ENCODE data around the gene NXPE3. TPM values are rescaled to one million over a fixed set of nuclear protein-coding genes. Genes with fewer than 3 reads are reported as not detected.

The NXPE3 gene
- polyA plus RNA-seq, 1 donor (not counting 4 experiments of a cell fraction or from before 2014, with no cell fraction given) = 16.8 TPM

GRCh38 chr3:101876142-101876541, 97.1 kb downstream of the NXPE3 start:
- H3K9me1 ChIP-seq (ENCODE audit: control insufficient read depth, extremely low read depth, insufficient read depth, low read length) = no peaks in the 10 kb centered on the region
- no peaks in the 10 kb centered on the region for H3K4me1 ChIP-seq (ENCODE audit: control insufficient read depth, extremely low read depth, insufficient read depth, low read length)
- H3K27me3 ChIP-seq (ENCODE audit: control insufficient read depth, extremely low read depth, insufficient read depth, low read length) = no peaks in the 10 kb centered on the region
- H3K4me2 ChIP-seq (ENCODE audit: control insufficient read depth, extremely low read depth, insufficient read depth, low read depth, low read length) = no peak overlapping the region
- no peaks in the 10 kb centered on the region for H3K9me3 ChIP-seq (ENCODE audit: control insufficient read depth, low read depth, low read length)
- no peaks in the 10 kb centered on the region for H4K20me1 ChIP-seq (ENCODE audit: control insufficient read depth, extremely low read depth, insufficient read depth, low read length)
- H3K36me3 ChIP-seq (ENCODE audit: control insufficient read depth in 2 of 2, extremely low read depth in 1 of 2, insufficient read depth in 2 of 2, low read length in 2 of 2) = no peaks in the 10 kb centered on the region
- H3K79me2 ChIP-seq (ENCODE audit: control insufficient read depth, insufficient read depth, low read length) = no peaks in the 10 kb centered on the region
- no peak overlapping the region for H3K9ac ChIP-seq (ENCODE audit: control insufficient read depth, extremely low read depth, insufficient read depth, low read length)
- no peak overlapping the region for H3K27ac ChIP-seq (ENCODE audit: control insufficient read depth, insufficient read depth, low read length)
- H3K4me3 ChIP-seq (ENCODE audit: control insufficient read depth in 2 of 3, extremely low read depth in 1 of 3, insufficient read depth in 2 of 3, low read depth in 1 of 3, low read length in 3 of 3) = no peak overlapping the region
- DNase-seq (ENCODE audit: low read depth, low spot score) (no peak), FAIRE-seq (no peak)
- no peak for TF ChIP-seq EZH2 (IDR thresholded peaks at IDR 0.05; ENCODE audit: low read length)
- dilution Hi-C loops (cut with MboI; ENCODE audit: extremely low pct_ligation_motif_present, low sequenced_read_pairs) = no loop called here
- H2AFZ ChIP-seq (ENCODE audit: control insufficient read depth, low read length) = no peak overlapping the region

Other genes starting within 250 kb of the NXPE3 start
- 21.6 to 35.5 TPM (median 25.6 TPM) in 3 replicates for gene TRMT10C, start 217.3 kb upstream of the NXPE3 start, polyA plus RNA-seq
- gene PCNP, start 205.0 kb upstream of the NXPE3 start, polyA plus RNA-seq = 37.9 to 97.8 TPM (median 73.0 TPM) in 3 replicates
- 10.4 to 19.7 TPM (median 13.8 TPM) in 3 replicates for gene ZBTB11, start 102.1 kb upstream of the NXPE3 start, polyA plus RNA-seq
- 787 to 1,581 TPM (median 1,426 TPM) in 3 replicates for gene RPL24, start 92.5 kb upstream of the NXPE3 start, polyA plus RNA-seq
- 1.6 to 3.6 TPM (median 2.6 TPM) in 3 replicates for gene CEP97, start 54.6 kb upstream of the NXPE3 start, polyA plus RNA-seq
- 24.6 to 133 TPM (median 88.9 TPM) in 3 replicates for gene NFKBIZ, start 70.3 kb downstream of the NXPE3 start, polyA plus RNA-seq

Measured in keratinocyte (primary cell).